NCI-H345 treated with DMSO at 0.1 percent for 48 hours (cell line): ENCODE data around the gene FBXO33.
"Not testable (repeated sequence)": the region's sequence is repeated elsewhere in the genome, so short reads cannot be mapped to it uniquely, and the experiment has no call there.

Experiments used
- DNase-seq: peaks from one replicate; lab custom pipeline; 2025; ENCODE audit not compliant: unreplicated experiment; lab: John Stamatoyannopoulos, UW

FBXO33 gene

DNA sequence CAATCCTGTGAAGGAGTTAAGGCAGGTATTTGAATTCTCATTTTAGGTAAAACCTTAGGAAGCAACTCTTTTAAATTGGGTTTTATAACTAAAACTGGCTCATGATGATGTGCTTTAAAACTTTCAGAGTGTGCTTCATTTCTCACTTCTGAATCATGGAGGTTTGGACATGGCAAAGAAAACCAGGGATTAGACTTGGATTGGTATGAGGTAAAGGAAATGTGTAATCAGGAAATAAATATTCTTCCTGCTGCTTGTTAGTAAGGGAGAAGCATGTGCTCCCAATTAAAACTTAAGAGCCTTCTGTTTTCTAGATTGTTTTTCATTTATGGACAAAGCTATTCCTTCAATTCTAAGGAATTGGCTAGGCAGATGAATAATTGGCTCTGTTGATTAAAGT, 57.4 kb downstream of the FBXO33 start:
- DNase-seq, result no peak

DNA sequence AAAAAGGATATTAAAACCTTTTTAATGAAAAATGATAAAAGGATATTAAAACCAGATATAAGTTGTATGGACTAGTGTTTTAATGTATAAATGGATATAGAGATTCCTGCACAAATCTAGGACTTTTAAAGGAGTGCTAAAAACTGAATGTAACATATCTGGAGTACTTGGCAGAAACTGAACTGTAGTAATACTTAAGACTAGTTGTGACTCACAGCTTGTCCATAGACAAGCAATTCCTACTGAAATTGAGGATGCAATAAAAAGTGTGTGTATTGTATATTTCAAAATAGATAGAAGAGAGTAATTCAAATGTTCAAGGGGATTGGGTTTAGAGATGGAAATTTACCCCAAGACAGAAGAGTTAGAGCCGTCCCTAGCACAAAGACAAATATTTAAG, 59.6 kb downstream of the FBXO33 start:
- no peak for DNase-seq

DNA sequence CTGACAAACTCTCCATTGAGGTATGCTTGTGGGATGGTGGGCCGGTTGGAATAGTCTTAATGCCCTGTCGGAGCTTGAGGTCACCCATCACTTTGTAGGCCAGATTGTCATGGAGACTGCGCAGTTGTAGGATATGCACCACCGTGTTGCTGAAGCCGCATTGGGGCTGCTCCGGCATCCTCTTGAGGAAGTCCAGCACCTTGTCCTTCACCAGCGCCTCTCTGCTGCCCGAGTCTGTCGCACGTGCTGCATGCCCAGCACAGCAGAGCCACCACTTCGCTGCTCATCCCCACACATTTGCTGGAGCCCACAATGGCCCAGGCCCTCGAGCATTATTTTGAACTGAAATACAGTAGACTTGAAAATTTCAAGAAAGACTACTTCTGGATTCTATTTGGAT, 61.8 kb downstream of the FBXO33 start:
- no peak for DNase-seq

DNA sequence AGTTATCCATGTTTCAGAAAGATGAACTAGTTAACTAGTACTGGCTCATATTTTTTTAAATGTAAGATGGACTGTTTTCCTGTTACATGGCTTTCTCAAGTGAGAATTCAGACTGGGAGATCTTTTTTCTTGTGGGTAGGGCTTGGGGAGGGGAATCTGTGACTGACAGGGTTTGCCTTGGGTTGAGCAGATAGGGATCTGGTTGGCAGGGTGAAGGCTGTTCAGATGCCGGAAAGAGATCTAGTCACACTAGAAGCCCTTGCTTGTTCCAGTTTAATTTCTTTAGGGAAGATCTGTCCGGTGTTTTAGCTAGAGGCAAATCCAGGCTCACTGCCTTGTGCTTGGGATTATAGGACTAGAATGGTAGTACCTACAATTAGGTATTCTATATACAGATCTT, 63.2 kb downstream of the FBXO33 start:
- no peak for DNase-seq

DNA sequence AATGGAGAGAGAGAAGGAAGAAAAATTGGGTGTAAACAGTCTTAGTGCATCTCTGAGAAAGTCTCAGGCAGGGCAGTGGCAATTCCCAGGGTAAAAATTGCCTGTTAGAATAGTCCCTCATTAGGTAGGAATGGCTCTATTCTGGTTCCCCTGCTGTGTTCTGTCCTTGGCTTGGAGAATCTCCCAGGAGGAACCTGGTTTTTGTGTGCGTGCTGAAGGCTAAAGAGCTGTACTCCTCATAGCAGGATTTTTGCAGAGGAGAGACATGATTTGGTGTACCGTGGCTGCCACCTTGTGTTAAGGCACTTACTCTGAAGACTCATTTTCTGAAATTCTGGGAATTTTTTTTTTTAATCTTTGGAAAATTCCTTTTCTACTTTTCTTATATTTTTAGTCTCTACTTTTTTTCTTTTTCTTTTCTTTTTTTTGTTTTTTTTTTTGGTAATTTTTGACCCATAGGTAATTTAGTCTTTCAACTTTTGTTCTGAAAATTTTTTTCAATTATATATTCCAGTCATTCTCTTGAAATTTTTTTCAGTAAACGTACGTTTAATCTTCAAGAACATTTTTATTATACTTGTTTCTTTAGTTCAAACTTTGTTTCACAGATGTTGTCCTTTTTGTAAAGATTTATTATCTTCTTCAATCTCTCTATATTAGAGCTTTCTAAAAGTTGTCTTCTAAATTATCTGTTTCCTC, 63.8 kb downstream of the FBXO33 start:
- peak; percentile 9 for DNase-seq

DNA sequence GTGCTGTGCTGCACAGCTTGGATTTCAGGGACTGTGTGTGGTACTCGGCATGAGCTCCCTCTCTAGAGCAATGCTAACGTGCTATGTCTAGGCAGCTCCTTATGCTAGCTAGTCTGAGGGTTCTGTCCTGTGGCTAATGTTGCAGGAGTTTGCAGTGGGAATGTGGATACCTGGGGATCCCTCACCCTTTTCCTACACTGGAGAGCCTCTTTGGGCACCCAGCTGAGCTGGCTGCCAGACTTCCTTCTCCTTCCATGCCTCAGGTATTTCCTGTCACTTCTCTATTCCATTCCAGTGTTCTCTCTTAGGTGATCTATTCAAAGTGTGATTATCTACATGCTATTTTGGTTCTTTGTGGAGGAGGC, 64.9 kb downstream of the FBXO33 start:
- no peak for DNase-seq

DNA sequence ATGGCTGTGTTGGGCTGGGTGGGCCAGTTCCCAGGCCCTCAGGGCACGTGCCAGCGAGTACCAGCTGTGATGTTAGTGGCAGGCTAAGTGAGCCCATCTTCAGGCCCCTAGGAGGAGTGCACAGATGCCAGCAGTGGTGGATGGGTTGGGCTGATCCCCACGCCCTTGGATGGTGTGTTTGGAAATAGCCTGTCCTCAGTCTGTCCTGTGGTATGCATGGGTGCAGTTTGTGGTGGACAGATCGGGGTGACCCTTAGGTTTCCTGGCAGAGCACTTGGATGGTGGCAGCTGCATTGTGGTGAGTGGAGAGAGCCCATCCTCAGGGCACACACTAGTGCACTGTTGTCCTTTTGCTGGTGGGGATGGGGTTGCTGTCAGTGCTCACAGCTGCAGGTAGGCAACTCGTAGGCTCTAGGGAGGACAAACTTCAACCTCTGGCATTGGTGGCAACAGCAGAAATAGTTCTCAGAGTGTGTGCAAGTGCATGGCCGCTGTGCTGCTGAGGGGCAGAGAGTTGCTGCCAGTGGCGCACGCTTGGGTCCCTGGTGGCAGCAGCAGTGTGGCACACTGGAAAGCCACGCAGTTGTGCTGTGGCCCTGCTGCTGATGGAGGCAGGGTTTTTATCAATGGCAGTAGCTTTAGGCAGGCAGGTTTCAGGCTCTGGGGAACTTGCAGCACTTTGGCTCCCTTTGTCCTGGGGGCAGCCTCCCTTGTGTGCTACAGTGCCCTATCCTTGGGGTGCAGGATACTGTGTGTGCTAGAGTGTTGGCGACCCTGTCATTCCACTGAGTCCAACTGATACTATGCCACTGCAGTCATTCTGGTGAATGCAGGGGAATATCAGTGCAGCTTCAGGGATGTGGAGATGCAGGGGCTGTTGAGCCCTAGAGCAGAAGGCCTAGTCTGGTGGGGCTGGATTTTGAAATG, 65.5 kb downstream of the FBXO33 start:
- DNase-seq, result no peak

DNA sequence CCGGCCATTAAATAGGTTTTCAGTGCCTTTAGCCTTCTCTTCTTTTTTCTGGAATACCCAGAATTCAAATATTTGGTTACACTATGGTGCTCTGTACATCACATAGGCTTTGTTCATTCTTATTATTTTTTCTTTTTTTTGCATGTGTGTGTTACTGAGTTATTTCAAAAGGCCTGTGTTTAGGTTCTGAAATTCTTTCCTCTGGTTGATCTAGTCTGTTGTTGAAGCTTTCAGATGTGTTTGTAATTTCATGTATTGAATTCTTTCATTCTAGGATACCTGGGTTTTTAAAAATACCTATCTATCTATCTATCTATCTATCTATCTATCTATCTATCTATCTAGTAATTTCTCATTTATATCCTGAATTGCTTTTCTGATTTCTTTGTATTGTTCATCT, 66.9 kb downstream of the FBXO33 start:
- no peak for DNase-seq

DNA sequence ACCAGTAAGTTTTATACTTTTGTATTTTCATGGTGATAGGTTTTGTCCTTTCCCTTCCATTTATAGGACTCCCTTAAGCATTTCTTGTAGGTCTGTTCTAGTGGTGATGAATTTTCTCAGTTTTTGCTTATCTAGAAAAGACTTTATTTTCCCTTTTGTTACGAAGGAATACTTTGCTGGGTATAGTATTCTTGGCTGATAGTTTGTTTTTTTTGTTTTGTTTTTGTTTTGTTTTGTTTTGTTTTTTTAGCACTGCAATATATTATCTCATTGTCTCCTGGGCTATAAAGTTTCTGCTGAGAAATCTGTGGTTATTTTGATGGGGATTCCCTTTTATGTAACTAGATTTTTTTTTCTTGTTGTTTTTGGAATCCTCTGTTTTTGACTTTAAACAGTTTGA, 67.7 kb downstream of the FBXO33 start:
- no peak for DNase-seq

DNA sequence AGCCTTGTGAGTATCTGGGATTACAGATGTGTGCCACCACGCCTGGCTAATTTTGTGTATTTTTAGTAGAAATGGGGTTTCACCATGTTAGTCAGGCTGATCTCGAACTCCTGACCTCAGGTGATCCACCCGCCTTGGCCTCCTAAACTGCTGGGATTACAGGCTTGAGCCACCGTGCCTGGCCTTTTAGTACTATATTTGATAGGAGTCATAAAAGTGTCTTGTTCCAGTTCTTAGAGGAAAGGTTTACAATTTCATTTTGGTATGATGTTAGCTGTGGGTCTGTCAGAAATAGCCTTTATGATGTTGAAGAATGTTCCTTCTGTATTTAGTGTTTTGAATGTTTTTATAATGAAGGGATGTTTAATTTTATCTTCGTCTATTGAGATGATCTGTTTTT, 70.7 kb downstream of the FBXO33 start:
- DNase-seq, result not testable (repeated sequence)

DNA sequence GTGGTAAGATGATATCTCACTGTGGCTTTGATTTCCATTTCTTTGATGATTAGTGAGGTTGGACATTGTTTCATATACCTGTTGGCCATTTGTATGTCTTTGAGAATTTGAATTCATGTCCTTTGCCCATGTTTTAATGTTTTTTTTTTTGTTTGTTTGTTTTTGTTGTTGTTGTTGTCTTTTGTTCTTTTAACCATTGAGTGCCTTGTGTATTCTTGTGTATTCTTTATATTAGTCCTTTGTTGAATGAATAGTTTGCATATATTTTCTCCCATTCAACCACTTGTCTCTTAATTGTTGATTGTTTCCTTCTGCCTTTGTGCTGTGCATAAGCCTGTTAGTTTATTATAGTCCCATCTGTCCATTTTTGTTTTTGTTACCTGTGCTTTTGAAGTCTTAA, 71.9 kb downstream of the FBXO33 start:
- DNase-seq, result no peak

DNA sequence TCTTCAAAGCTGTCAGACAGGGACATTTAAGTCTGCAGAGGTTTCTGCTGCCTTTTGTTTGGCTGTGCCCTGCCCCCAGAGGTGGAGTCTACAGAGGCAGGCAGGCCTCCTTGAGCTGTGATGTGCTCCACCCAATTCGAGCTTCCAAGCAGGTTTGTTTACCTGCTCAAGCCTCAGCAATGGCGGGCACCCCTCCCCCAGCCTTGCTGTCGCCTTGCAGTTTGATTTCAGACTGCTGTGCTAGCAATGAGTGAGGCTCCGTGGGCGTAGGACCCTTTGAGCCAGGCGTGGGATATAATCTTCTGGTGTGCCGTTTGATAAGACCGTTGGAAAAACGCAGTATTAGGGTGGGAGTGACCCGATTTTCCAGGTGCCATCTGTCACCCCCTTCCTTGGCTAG, 73.2 kb downstream of the FBXO33 start:
- DNase-seq, result not testable (repeated sequence)

DNA sequence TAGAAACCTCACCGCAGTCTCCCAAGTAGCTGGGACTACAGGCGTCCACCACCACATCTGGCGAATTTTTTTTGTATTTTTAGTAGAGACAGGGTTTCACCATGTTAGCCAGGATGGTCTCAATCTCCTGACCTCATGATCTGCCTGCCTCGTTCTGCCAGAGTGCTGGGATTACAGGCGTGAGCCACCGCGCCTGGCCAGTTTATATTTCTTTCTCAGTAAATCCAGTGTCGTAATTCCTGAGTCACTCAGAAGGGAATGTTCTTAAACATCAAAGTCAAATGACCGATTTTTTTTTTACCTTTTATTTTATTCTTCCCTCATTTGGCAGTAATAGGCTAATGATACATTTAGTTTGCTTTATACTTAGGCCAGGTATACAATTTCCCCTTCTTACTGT, 80.5 kb downstream of the FBXO33 start:
- no peak for DNase-seq

DNA sequence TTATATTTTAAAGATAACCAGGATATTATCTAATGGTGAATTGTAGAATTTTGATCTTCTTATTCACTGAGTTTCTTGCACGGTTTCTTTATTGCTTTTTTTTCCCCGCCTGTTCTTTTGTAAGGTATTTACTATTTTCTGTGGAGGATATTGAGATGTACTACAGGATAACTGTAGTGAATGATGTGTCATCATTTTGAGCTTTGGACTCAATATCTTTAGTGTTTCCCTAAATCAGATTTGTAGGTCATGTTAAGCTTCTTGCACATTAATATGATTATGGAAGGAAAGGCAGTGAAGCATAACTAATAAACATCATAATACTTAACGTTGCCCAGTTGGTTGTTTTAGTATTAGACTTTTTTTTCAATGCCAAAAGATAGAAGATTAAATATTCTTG, 81.4 kb downstream of the FBXO33 start:
- DNase-seq, result no peak
